ENCODE results near the gene CBFA2T3.

DNA sequence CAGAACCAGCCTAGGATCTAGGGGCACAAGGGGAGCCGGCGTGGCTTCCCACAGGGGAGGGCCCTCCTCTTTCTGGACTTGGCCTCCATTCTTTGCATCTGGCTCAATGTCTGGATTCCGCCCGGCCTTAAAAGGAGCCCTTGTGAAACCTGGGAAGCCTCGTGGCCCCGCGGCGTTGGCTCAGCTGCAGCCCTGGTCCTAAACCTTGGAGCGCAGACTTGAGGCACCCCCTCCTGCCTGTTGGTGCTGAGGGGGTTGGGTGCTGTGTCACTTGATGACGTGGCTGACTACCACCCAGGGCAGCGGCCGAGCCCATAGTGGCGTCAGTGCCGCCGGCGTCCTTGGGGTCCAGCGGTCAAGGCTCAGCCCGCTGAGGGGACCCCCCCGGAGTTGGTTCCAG is 115.6 kb downstream of the CBFA2T3 start:
- TF ChIP-seq POLR2AphosphoS5 (IDR thresholded peaks at IDR 0.05; ENCODE audit: borderline replicate concordance, low read depth, low read length) (no peak), FOXP2 (optimal IDR thresholded peaks at IDR 0.05; ENCODE audit: control extremely low read depth, extremely low read length, insufficient read depth) (no peak), EZH2 (IDR thresholded peaks at IDR 0.05) (no peak)
